ENCODE results near the gene ABCA7.
A peak's percentile ranks its signal among the peaks of the same experiment; 100 is the strongest.

Gene ABCA7

GRCh38 chr19:1074544-1075283 is 34.8 kb downstream of the ABCA7 start:
- peak; percentile 91 for DNase-seq

- no peak for DNase-seq
Measured at GRCh38 chr19:1076046-1076386, 36.1 kb downstream of the ABCA7 start.

GRCh38 chr19:1076951-1077350 is 37.0 kb downstream of the ABCA7 start:
- DNase-seq: no peak

- DNase-seq: no peak
Measured at GRCh38 chr19:1079566-1080111, 39.7 kb downstream of the ABCA7 start.

GRCh38 chr19:1080360-1081161 is 40.7 kb downstream of the ABCA7 start:
- no peak for DNase-seq

- peak; percentile 50 for DNase-seq
Measured at GRCh38 chr19:1081301-1082164, 41.6 kb downstream of the ABCA7 start.

- peak; percentile 99 for DNase-seq
Measured at GRCh38 chr19:1082165-1082927, 42.4 kb downstream of the ABCA7 start.

- no peak for DNase-seq
Measured at GRCh38 chr19:1082928-1083816, 43.3 kb downstream of the ABCA7 start.

- no peak for DNase-seq
Measured at GRCh38 chr19:1084024-1084868, 44.3 kb downstream of the ABCA7 start.

GRCh38 chr19:1085053-1085658 is 45.2 kb downstream of the ABCA7 start:
- DNase-seq: no peak

- no peak for DNase-seq
Measured at GRCh38 chr19:1085676-1086442, 46.0 kb downstream of the ABCA7 start.

GRCh38 chr19:1086613-1087012 is 46.7 kb downstream of the ABCA7 start:
- DNase-seq: no peak

GRCh38 chr19:1087813-1088415 is 48.0 kb downstream of the ABCA7 start:
- DNase-seq: no peak

- no peak for DNase-seq
Measured at GRCh38 chr19:1088416-1089010, 48.6 kb downstream of the ABCA7 start.

GRCh38 chr19:1089126-1089771 is 49.3 kb downstream of the ABCA7 start:
- no peak for DNase-seq

GRCh38 chr19:1089891-1090290 is 50.0 kb downstream of the ABCA7 start:
- no peak for DNase-seq

GRCh38 chr19:1090731-1091543 is 51.0 kb downstream of the ABCA7 start:
- no peak for DNase-seq

Data from NCI-H345 (cell line).